HepG2 (cell line): ENCODE data around the gene HSD17B8. TPM values are rescaled to one million over a fixed set of nuclear protein-coding genes. Genes with fewer than 3 reads are reported as not detected.

Experiments used
- BORCS8-MEF2B ChIP-seq: sonication (generic); formaldehyde crosslinking; IDR thresholded peaks from 2 replicates; pipeline ENCODE4 v1.8.0; 2022; ENCODE audit warnings: mild to moderate bottlenecking, missing genetic modification reagents
- GABPB1 ChIP-seq: IDR thresholded peaks from 2 replicates; pipeline ENCODE4 v1.6.1; 2016; ENCODE audit warnings: mild to moderate bottlenecking, missing genetic modification reagents, moderate library complexity, missing compliant biosample characterization
- HBP1 ChIP-seq: IDR thresholded peaks from 2 replicates; pipeline ENCODE4 v1.6.1; 2016; ENCODE audit warnings: low read depth, control low read depth
- HDAC6 ChIP-seq: fragments of 200-600 bp; sonication (generic); IDR thresholded peaks from 2 replicates; pipeline ENCODE4 v1.7.0; 2017; ENCODE audit warnings: mild to moderate bottlenecking, antibody characterized with exemption, low read length, low read depth
- HES4 ChIP-seq: sonication (generic); formaldehyde crosslinking; IDR thresholded peaks from 2 replicates; pipeline ENCODE4 v1.9.0; 2021; ENCODE audit warnings: mild to moderate bottlenecking, missing genetic modification reagents, borderline replicate concordance
- HNF4A ChIP-seq: sonication (generic); formaldehyde crosslinking; IDR thresholded peaks from 2 replicates; pipeline ENCODE4 v1.4.0; 2020; ENCODE audit warnings: missing genetic modification reagents
- MXI1 ChIP-seq: IDR thresholded peaks from 3 replicates; pipeline ENCODE4 v1.6.1; 2012; ENCODE audit warnings: low read depth, low read length, inconsistent platforms, borderline replicate concordance
- PAX8 ChIP-seq: sonication (generic); formaldehyde crosslinking; IDR thresholded peaks from 2 replicates; pipeline ENCODE4 v1.8.0; 2022; ENCODE audit warnings: mild to moderate bottlenecking, missing genetic modification reagents, borderline replicate concordance
- PHB2 ChIP-seq: fragments of 450-650 bp; IDR thresholded peaks from 2 replicates; pipeline ENCODE4 v1.6.1; 2018; ENCODE audit not compliant: partially characterized antibody
- PHF20 ChIP-seq: sonication (generic); formaldehyde crosslinking; IDR thresholded peaks from 2 replicates; pipeline ENCODE4 v1.5.0; 2020; ENCODE audit warnings: mild to moderate bottlenecking, missing genetic modification reagents
- POLR2A ChIP-seq, 2 experiments: IDR thresholded peaks; 2 replicates each; pipeline ENCODE4 v1.6.1; 2011; ENCODE audit warnings: low read depth in 2 of 2, low read length in 2 of 2, mild to moderate bottlenecking in 1 of 2, moderate library complexity in 1 of 2; ENCODE audit not compliant: insufficient read depth in 1 of 2
- POLR2G ChIP-seq: fragments of 200-400 bp; formaldehyde crosslinking; IDR thresholded peaks from 2 replicates; pipeline ENCODE4 v1.6.1; 2018; ENCODE audit warnings: mild to moderate bottlenecking, low read depth, low read length, moderate library complexity
- SIN3B ChIP-seq: fragments of 150-350 bp; IDR thresholded peaks from 2 replicates; pipeline ENCODE4 v1.6.1; 2014; ENCODE audit warnings: low read length
- TIGD3 ChIP-seq: sonication (generic); formaldehyde crosslinking; IDR thresholded peaks from 2 replicates; pipeline ENCODE4 v1.5.1; 2020; ENCODE audit warnings: mild to moderate bottlenecking, missing genetic modification reagents, borderline replicate concordance
- ZNF235 ChIP-seq: sonication (generic); formaldehyde crosslinking; IDR thresholded peaks from 2 replicates; pipeline ENCODE4 v1.8.1; 2023; ENCODE audit warnings: mild to moderate bottlenecking, missing genetic modification reagents, borderline replicate concordance
- ZNF709 ChIP-seq: sonication (generic); formaldehyde crosslinking; IDR thresholded peaks from 2 replicates; pipeline ENCODE4 v1.5.0; 2020; ENCODE audit warnings: mild to moderate bottlenecking, missing genetic modification reagents
- ZNF879 ChIP-seq: sonication (generic); formaldehyde crosslinking; IDR thresholded peaks from 2 replicates; pipeline ENCODE4 v1.8.1; 2023; ENCODE audit warnings: missing genetic modification reagents
- polyA plus RNA-seq, 8 experiments: library from polyadenylated mRNA; depleted of rRNA in 3 of 8; stranded (reverse) in 7 of 8; unstranded in 1 of 8; fragments of >200 nt; fragmentation: Illumina TruSeq in 4 of 8; extraction: Trizol in 4 of 8; gene quantifications; 2 replicates each; pipeline versions ENCODE4 v1.2.1 to v1.2.3, GENCODE V29; 2011 to 2016; ENCODE audit warnings: low read depth in 4 of 8, missing spikeins in 1 of 8, mixed read lengths in 1 of 8; ENCODE audit not compliant: insufficient read depth in 1 of 8
- total RNA-seq, 5 experiments: library from RNA; depleted of rRNA; stranded (reverse); fragments of >200 nt; fragmentation: Illumina TruSeq; extraction: Trizol; gene quantifications; 2 replicates each; pipeline ENCODE4 v1.2.3, GENCODE V29; 2016; ENCODE audit warnings: low read depth in 1 of 5
- TF ChIP-seq, protein P1 (sequence below): sonication (generic); formaldehyde crosslinking; IDR thresholded peaks from 2 replicates; pipeline ENCODE4 v1.4.0; 2020; ENCODE audit warnings: missing genetic modification reagents
- TF ChIP-seq, protein P2 (sequence below): sonication (generic); formaldehyde crosslinking; IDR thresholded peaks from 2 replicates; pipeline ENCODE4 v1.5.0; 2020; ENCODE audit warnings: missing genetic modification reagents

Gene HSD17B8
- total and polyA plus RNA-seq, 2 of the 13 experiments (the other 11 are each of a cell fraction or from before 2014, with no cell fraction given): 12.6 to 20.1 TPM

- TF ChIP-seq ZNF879 (CRISPR knock-in tag): no peak
- peak; percentile 88; the same call in 1 of the 2 replicates for TF ChIP-seq PAX8 (CRISPR knock-in tag)
- TF ChIP-seq GABPB1 (CRISPR knock-in tag): peak; percentile 67
- TF ChIP-seq BORCS8-MEF2B (CRISPR knock-in tag): peak; percentile 88
- no peak for TF ChIP-seq HDAC6
- TF ChIP-seq ZNF709: peak; percentile 88; the same call in 1 of the 2 replicates
- TF ChIP-seq POLR2G: peak; percentile 94
- TF ChIP-seq, protein P1, sequence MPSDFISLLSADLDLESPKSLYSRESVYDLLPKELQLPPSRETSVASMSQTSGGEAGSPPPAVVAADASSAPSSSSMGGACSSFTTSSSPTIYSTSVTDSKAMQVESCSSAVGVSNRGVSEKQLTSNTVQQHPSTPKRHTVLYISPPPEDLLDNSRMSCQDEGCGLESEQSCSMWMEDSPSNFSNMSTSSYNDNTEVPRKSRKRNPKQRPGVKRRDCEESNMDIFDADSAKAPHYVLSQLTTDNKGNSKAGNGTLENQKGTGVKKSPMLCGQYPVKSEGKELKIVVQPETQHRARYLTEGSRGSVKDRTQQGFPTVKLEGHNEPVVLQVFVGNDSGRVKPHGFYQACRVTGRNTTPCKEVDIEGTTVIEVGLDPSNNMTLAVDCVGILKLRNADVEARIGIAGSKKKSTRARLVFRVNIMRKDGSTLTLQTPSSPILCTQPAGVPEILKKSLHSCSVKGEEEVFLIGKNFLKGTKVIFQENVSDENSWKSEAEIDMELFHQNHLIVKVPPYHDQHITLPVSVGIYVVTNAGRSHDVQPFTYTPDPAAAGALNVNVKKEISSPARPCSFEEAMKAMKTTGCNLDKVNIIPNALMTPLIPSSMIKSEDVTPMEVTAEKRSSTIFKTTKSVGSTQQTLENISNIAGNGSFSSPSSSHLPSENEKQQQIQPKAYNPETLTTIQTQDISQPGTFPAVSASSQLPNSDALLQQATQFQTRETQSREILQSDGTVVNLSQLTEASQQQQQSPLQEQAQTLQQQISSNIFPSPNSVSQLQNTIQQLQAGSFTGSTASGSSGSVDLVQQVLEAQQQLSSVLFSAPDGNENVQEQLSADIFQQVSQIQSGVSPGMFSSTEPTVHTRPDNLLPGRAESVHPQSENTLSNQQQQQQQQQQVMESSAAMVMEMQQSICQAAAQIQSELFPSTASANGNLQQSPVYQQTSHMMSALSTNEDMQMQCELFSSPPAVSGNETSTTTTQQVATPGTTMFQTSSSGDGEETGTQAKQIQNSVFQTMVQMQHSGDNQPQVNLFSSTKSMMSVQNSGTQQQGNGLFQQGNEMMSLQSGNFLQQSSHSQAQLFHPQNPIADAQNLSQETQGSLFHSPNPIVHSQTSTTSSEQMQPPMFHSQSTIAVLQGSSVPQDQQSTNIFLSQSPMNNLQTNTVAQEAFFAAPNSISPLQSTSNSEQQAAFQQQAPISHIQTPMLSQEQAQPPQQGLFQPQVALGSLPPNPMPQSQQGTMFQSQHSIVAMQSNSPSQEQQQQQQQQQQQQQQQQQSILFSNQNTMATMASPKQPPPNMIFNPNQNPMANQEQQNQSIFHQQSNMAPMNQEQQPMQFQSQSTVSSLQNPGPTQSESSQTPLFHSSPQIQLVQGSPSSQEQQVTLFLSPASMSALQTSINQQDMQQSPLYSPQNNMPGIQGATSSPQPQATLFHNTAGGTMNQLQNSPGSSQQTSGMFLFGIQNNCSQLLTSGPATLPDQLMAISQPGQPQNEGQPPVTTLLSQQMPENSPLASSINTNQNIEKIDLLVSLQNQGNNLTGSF: peak; percentile 19; the same call in 1 of the 2 replicates
- peak; percentile 50; the same call in 1 of the 2 replicates for TF ChIP-seq HBP1 (CRISPR knock-in tag)
- peak; percentile 56; the same call in 1 of the 3 replicates for TF ChIP-seq MXI1
- peak; percentile 76; the same call in 1 of the 2 replicates for TF ChIP-seq HES4 (CRISPR knock-in tag)
- peak; percentile 40; the same call in 1 of the 2 replicates for TF ChIP-seq SIN3B
- TF ChIP-seq POLR2A (IDR thresholded peaks at IDR 0.05; ENCODE audit: insufficient read depth in 1 of 2, low read depth in 2 of 2, low read length in 2 of 2): peak in 1 of 2 experiments; percentile 74; a peak in 2 of 4 replicates
- TF ChIP-seq PHF20 (CRISPR knock-in tag): 0 out of 2 replicates have a peak, but pooled peaks have one; percentile 56
- TF ChIP-seq, protein P2, sequence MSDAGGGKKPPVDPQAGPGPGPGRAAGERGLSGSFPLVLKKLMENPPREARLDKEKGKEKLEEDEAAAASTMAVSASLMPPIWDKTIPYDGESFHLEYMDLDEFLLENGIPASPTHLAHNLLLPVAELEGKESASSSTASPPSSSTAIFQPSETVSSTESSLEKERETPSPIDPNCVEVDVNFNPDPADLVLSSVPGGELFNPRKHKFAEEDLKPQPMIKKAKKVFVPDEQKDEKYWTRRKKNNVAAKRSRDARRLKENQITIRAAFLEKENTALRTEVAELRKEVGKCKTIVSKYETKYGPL (CRISPR knock-in tag): 0 out of 2 replicates have a peak, but pooled peaks have one; percentile 51
- 0 out of 2 replicates have a peak, but pooled peaks have one; percentile 36 for TF ChIP-seq TIGD3 (CRISPR knock-in tag)
- no peak for TF ChIP-seq ZNF235 (CRISPR knock-in tag)
- TF ChIP-seq HNF4A (CRISPR knock-in tag): peak; percentile 76
- no peak for TF ChIP-seq PHB2
Observed at GRCh38 chr6:33204415-33205190, at the start of gene HSD17B8 (continued).
